ENCODE results near the gene CCIN. TPM values are rescaled to one million over a fixed set of nuclear protein-coding genes. Genes with fewer than 3 reads are reported as not detected.

The CCIN gene
- total RNA-seq, 1 experiment from 2014 or later, result 0.20 TPM

DNA sequence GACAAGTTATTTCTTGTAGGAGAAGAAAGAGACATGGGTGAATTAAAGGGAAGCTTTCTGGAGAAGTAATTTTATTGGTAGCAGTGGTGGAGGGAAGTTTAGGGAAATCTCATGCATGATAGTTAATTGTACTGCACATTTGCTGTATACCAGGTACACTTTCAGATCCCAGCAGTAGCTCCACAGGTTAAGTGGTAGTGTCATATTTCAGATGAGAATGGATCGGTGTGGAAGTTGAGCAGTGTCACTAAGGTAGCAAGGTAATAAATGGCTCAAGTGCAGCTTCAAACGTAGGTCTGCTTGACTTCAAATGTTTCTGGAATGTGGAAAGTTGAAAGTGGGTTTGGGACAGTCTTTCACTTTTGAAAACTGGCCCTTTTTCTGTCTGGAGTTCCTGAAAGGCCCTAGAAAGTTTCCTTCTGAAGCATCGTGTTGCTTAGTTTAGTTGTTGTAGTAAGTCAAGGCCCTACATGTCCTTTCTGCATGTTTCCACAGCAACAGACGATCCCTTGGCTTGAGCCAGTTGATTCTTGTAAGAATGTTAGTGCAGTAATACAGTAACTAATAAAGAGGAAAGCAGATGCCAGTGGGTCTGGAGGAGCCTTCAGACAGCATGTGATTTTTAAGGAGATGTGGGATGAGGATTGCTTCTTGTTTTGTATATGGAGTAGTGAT lies 25.3 kb downstream of the CCIN start:
- Mint-ChIP-seq H3K27me3 (ENCODE audit: low read depth) (no peaks in the 10 kb centered on the region), H3K4me1 (peaks cover 34% of the 10 kb centered on the region), H3K27ac (peak overlapping the region; percentile 77), H3K4me3 (peak overlapping the region; percentile 15; the same call in 1 of the 2 replicates), H3K9me3 (no peaks in the 10 kb centered on the region), H3K36me3 (peaks cover 30% of the 10 kb centered on the region)
- no peak for TF ChIP-seq ZNF671 (CRISPR knock-in tag; IDR thresholded peaks at IDR 0.05)
- TF ChIP-seq ZNF138 (CRISPR knock-in tag; conservative IDR thresholded peaks at IDR 0.05), result no peak
- no peak for TF ChIP-seq ZNF425 (CRISPR knock-in tag; conservative IDR thresholded peaks at IDR 0.05)
- no peak for TF ChIP-seq HMGA2 (CRISPR knock-in tag; IDR thresholded peaks at IDR 0.05)
- TF ChIP-seq RELA (CRISPR knock-in tag; IDR thresholded peaks at IDR 0.05; ENCODE audit: borderline replicate concordance), result no peak
- no peak for TF ChIP-seq GRHL2 (CRISPR knock-in tag; IDR thresholded peaks at IDR 0.05; ENCODE audit: insufficient replicate concordance, severe bottlenecking)
- no peak for TF ChIP-seq OVOL2 (CRISPR knock-in tag; IDR thresholded peaks at IDR 0.05; ENCODE audit: borderline replicate concordance)
- TF ChIP-seq, protein P1, sequence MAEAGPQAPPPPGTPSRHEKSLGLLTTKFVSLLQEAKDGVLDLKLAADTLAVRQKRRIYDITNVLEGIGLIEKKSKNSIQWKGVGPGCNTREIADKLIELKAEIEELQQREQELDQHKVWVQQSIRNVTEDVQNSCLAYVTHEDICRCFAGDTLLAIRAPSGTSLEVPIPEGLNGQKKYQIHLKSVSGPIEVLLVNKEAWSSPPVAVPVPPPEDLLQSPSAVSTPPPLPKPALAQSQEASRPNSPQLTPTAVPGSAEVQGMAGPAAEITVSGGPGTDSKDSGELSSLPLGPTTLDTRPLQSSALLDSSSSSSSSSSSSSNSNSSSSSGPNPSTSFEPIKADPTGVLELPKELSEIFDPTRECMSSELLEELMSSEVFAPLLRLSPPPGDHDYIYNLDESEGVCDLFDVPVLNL (CRISPR knock-in tag; IDR thresholded peaks at IDR 0.05; ENCODE audit: borderline replicate concordance, low read depth), result no peak
- no peak for TF ChIP-seq TEAD4 (CRISPR knock-in tag; IDR thresholded peaks at IDR 0.05)
- no peak for TF ChIP-seq JAZF1 (CRISPR knock-in tag; IDR thresholded peaks at IDR 0.05)
- no peak for TF ChIP-seq ZNF416 (CRISPR knock-in tag; IDR thresholded peaks at IDR 0.05)
- no peak for TF ChIP-seq NR1H2 (CRISPR knock-in tag; IDR thresholded peaks at IDR 0.05)
- TF ChIP-seq, protein P2, sequence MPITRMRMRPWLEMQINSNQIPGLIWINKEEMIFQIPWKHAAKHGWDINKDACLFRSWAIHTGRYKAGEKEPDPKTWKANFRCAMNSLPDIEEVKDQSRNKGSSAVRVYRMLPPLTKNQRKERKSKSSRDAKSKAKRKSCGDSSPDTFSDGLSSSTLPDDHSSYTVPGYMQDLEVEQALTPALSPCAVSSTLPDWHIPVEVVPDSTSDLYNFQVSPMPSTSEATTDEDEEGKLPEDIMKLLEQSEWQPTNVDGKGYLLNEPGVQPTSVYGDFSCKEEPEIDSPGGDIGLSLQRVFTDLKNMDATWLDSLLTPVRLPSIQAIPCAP (CRISPR knock-in tag; IDR thresholded peaks at IDR 0.05), result no peak
- no peak for TF ChIP-seq ATF6 (CRISPR knock-in tag; IDR thresholded peaks at IDR 0.05)
- TF ChIP-seq ERG (CRISPR knock-in tag; IDR thresholded peaks at IDR 0.05), result no peak
- TF ChIP-seq FOXP1 (CRISPR knock-in tag; IDR thresholded peaks at IDR 0.05; ENCODE audit: borderline replicate concordance), result no peak
- TF ChIP-seq ATF1 (CRISPR knock-in tag; IDR thresholded peaks at IDR 0.05), result no peak
- no peak for TF ChIP-seq ARID4B (CRISPR knock-in tag; IDR thresholded peaks at IDR 0.05; ENCODE audit: borderline replicate concordance)
- ChIA-PET POLR2A (no interaction called here), CTCF (interaction anchor here (1.7 kb wide), 1 partner anchor 11 kb away, joined by 4 read pairs; no protein-coding TSS in a partner anchor)
- no peak for DNase-seq (ENCODE audit: low spot score)
- no peak for ATAC-seq
